OCI-LY1 (cell line): ENCODE measurements around the gene METTL26.

ENCODE experiments used
- H2AFZ ChIP-seq: fragments of 200-600 bp; sonication (generic), shearing (Covaris generic); 2 replicates; pipeline ENCODE4 v1.6.0; 2014; ENCODE audit warnings: antibody characterized with exemption, mild to moderate bottlenecking, low read length
- H3F3A ChIP-seq: fragments of 200-600 bp; sonication (generic), shearing (Covaris generic); 2 replicates; pipeline ENCODE4 v1.6.0; 2014; ENCODE audit warnings: mild to moderate bottlenecking, antibody characterized with exemption, low read length, moderate library complexity; ENCODE audit not compliant: insufficient read depth
- H3K27ac ChIP-seq: fragments of 200-600 bp; sonication (generic); 2 replicates; pipeline ENCODE4 v1.5.1; 2014; ENCODE audit warnings: low read length, mixed run types, mild to moderate bottlenecking, low read depth; ENCODE audit not compliant: poor library complexity, severe bottlenecking
- H3K27me3 ChIP-seq: fragments of 200-600 bp; sonication (generic); 2 replicates; pipeline ENCODE4 v1.6.0; 2014; ENCODE audit warnings: antibody characterized with exemption, mild to moderate bottlenecking, low read length, moderate library complexity; ENCODE audit not compliant: insufficient read depth
- H3K36me3 ChIP-seq: fragments of 200-600 bp; sonication (generic); 2 replicates; pipeline ENCODE4 v1.6.1; 2014; ENCODE audit warnings: mild to moderate bottlenecking, antibody characterized with exemption, low read length, moderate library complexity, mixed read lengths; ENCODE audit not compliant: insufficient read depth
- H3K4me1 ChIP-seq: fragments of 200-600 bp; sonication (generic); 2 replicates; pipeline ENCODE4 v1.5.1; 2014; ENCODE audit warnings: mild to moderate bottlenecking, low read length, moderate library complexity; ENCODE audit not compliant: insufficient read depth, severe bottlenecking
- H3K4me2 ChIP-seq: fragments of 200-600 bp; sonication (generic), shearing (Covaris generic); 2 replicates; pipeline ENCODE4 v1.6.1; 2014; ENCODE audit warnings: low read length
- H3K4me3 ChIP-seq: fragments of 200-600 bp; sonication (generic); 2 replicates; pipeline ENCODE4 v1.5.1; 2014; ENCODE audit warnings: low read length, low read depth, mild to moderate bottlenecking, mixed read lengths; ENCODE audit not compliant: poor library complexity, severe bottlenecking
- H3K79me2 ChIP-seq: fragments of 200-600 bp; shearing (Covaris generic); 2 replicates; pipeline ENCODE4 v1.6.1; 2016; ENCODE audit warnings: mixed run types, low read length, mixed read lengths; ENCODE audit not compliant: insufficient read depth
- H3K9ac ChIP-seq: fragments of 200-600 bp; sonication (generic), shearing (Covaris generic); 2 replicates; pipeline ENCODE4 v1.6.1; 2014; ENCODE audit warnings: mild to moderate bottlenecking, low read length, mixed read lengths
- H3K9me2 ChIP-seq: fragments of 200-600 bp; sonication (generic), shearing (Covaris generic); 2 replicates; pipeline ENCODE4 v1.6.1; 2014; ENCODE audit warnings: low read depth, mild to moderate bottlenecking, low read length, mixed read lengths
- H3K9me3 ChIP-seq: fragments of 200-600 bp; shearing (Covaris generic); 2 replicates; pipeline ENCODE4 v1.6.1; 2014; ENCODE audit warnings: low read length, mixed read lengths
- H4K20me1 ChIP-seq: fragments of 200-600 bp; sonication (generic), shearing (Covaris generic); 2 replicates; pipeline ENCODE4 v1.6.0; 2016; ENCODE audit warnings: mild to moderate bottlenecking, low read length; ENCODE audit not compliant: insufficient read depth
- CTCF ChIP-seq: fragments of 200-600 bp; sonication (generic), shearing (Covaris generic); IDR thresholded peaks from 2 replicates; pipeline ENCODE4 v1.5.1; 2017; ENCODE audit warnings: mild to moderate bottlenecking, antibody characterized with exemption, low read length, moderate library complexity, mixed read lengths
- EZH2 ChIP-seq: fragments of 200-600 bp; sonication (generic), shearing (Covaris generic); IDR thresholded peaks from 2 replicates; pipeline ENCODE4 v1.8.0; 2017; ENCODE audit warnings: borderline replicate concordance, mixed run types, mild to moderate bottlenecking, antibody characterized with exemption, low read length, moderate library complexity, mixed read lengths

Gene METTL26

GRCh38 chr16:678858-679813 lies 43.0 kb upstream of the METTL26 start:
- H3F3A ChIP-seq = no peaks in the 10 kb centered on the region
- peak overlapping the region; percentile 98 for H3K4me2 ChIP-seq
- no peaks in the 10 kb centered on the region for H3K9me3 ChIP-seq
- H3K79me2 ChIP-seq = 0 out of 2 replicates have a peak, but pooled peaks cover 8% of the 10 kb centered on the region
- H3K27ac ChIP-seq = peak overlapping the region; percentile 75
- H3K9ac ChIP-seq = peak overlapping the region; percentile 82
- no peak overlapping the region for H2AFZ ChIP-seq
- no peaks in the 10 kb centered on the region for H3K27me3 ChIP-seq
- H4K20me1 ChIP-seq = no peaks in the 10 kb centered on the region
- H3K4me1 ChIP-seq = peaks cover 46% of the 10 kb centered on the region
- no peaks in the 10 kb centered on the region for H3K9me2 ChIP-seq
- H3K4me3 ChIP-seq = peak overlapping the region; percentile 69
- TF ChIP-seq CTCF (no peak), EZH2 (no peak)
- H3K36me3 ChIP-seq = peaks cover 29% of the 10 kb centered on the region

GRCh38 chr16:678209-678857 lies 42.2 kb upstream of the METTL26 start:
- H3K4me3 ChIP-seq = no peak overlapping the region
- no peak overlapping the region for H3K9ac ChIP-seq
- peaks cover 41% of the 10 kb centered on the region for H3K4me1 ChIP-seq
- H3F3A ChIP-seq = no peaks in the 10 kb centered on the region
- H3K9me2 ChIP-seq = no peaks in the 10 kb centered on the region
- 0 out of 2 replicates have a peak, but pooled peaks cover 8% of the 10 kb centered on the region for H3K79me2 ChIP-seq
- peak overlapping the region; percentile 27 for H3K27ac ChIP-seq
- H2AFZ ChIP-seq = no peak overlapping the region
- no peak for TF ChIP-seq EZH2
- no peak for TF ChIP-seq CTCF
- peaks cover 37% of the 10 kb centered on the region for H3K36me3 ChIP-seq
- H4K20me1 ChIP-seq = no peaks in the 10 kb centered on the region
- H3K9me3 ChIP-seq = no peaks in the 10 kb centered on the region
- no peak overlapping the region for H3K4me2 ChIP-seq
- H3K27me3 ChIP-seq = no peaks in the 10 kb centered on the region

- Histone ChIP-seq H3K36me3 (peaks cover 37% of the 10 kb centered on the region), H3K4me3 (no peak overlapping the region), H3K9ac (no peak overlapping the region), H3K4me1 (peaks cover 33% of the 10 kb centered on the region), H3F3A (no peaks in the 10 kb centered on the region), H3K4me2 (peak overlapping the region; percentile 18; the same call in 1 of the 2 replicates), H3K9me2 (no peaks in the 10 kb centered on the region), H3K9me3 (no peaks in the 10 kb centered on the region), H3K79me2 (0 out of 2 replicates have a peak, but pooled peaks cover 8% of the 10 kb centered on the region), H3K27me3 (no peaks in the 10 kb centered on the region), H3K27ac (no peak overlapping the region), H4K20me1 (no peaks in the 10 kb centered on the region), H2AFZ (no peak overlapping the region)
- TF ChIP-seq CTCF = no peak
- TF ChIP-seq EZH2 = no peak
These were observed 41.4 kb upstream of the METTL26 start for GRCh38 chr16:677316-678190.
